NOMO-1 treated with DMSO at 0.1 percent for 48 hours (cell line): ENCODE measurements around the gene PSD4.

Experiments used
- DNase-seq: peaks from one replicate; lab custom pipeline; 2025; ENCODE audit not compliant: unreplicated experiment; lab: John Stamatoyannopoulos, UW

Gene PSD4

GRCh38 chr2:113183264-113183663 is 9.5 kb downstream of the PSD4 start:
- no peak for DNase-seq

GRCh38 chr2:113183703-113184102 is 9.9 kb downstream of the PSD4 start:
- no peak for DNase-seq

GRCh38 chr2:113184531-113185230 is 10.9 kb downstream of the PSD4 start:
- no peak for DNase-seq

GRCh38 chr2:113185664-113186432 is 12.1 kb downstream of the PSD4 start:
- DNase-seq: no peak

- no peak for DNase-seq
These were observed 12.6 kb downstream of the PSD4 start for GRCh38 chr2:113186433-113186796.

- peak; percentile 75 for DNase-seq
These were observed 14.0 kb downstream of the PSD4 start for GRCh38 chr2:113187771-113188170.

GRCh38 chr2:113190871-113191270 is 17.1 kb downstream of the PSD4 start:
- peak; percentile 14 for DNase-seq

GRCh38 chr2:113192459-113193100 is 18.8 kb downstream of the PSD4 start:
- no peak for DNase-seq

- DNase-seq: no peak
These were observed 22.2 kb downstream of the PSD4 start for GRCh38 chr2:113195923-113196501.

GRCh38 chr2:113196839-113197238 is 23.1 kb downstream of the PSD4 start:
- no peak for DNase-seq

GRCh38 chr2:113197347-113198047 is 23.7 kb downstream of the PSD4 start:
- no peak for DNase-seq

- DNase-seq: no peak
These were observed 24.4 kb downstream of the PSD4 start for GRCh38 chr2:113198048-113198789.

GRCh38 chr2:113198790-113199612 is 25.2 kb downstream of the PSD4 start:
- DNase-seq: no peak

GRCh38 chr2:113200236-113200635 is 26.5 kb downstream of the PSD4 start:
- DNase-seq: no peak

GRCh38 chr2:113200736-113201490 is 27.1 kb downstream of the PSD4 start:
- no peak for DNase-seq

- no peak for DNase-seq
These were observed 27.9 kb downstream of the PSD4 start for GRCh38 chr2:113201496-113202304.

- no peak for DNase-seq
These were observed 28.8 kb downstream of the PSD4 start for GRCh38 chr2:113202305-113203216.
